Activated T-helper 2 cell treated with anti-CD3 and anti-CD28 coated beads, Interferon-gamma antibody, Interleukin-2, Interleukin-4, amounts not matched to agents 10 μg/mL and 5 μg/mL and 100 μg/mL, durations not matched to agents 14 hours and 24 hours and 36 hours (primary cell): ENCODE results near the gene YBEY. TPM values are rescaled to one million over a fixed set of nuclear protein-coding genes. Genes with fewer than 3 reads are reported as not detected.

ENCODE experiments used
- DNase-seq: peaks from one replicate; pipeline ENCODE4 v3.0.0; 2021; ENCODE audit warnings: low spot score
- H3K27ac Mint-ChIP-seq: one replicate; pipeline ENCODE4 v1.8.0; 2021; ENCODE audit warnings: mixed read lengths
- H3K27me3 Mint-ChIP-seq: one replicate; pipeline ENCODE4 v1.8.0; 2021; ENCODE audit warnings: low read depth, mixed read lengths
- H3K36me3 Mint-ChIP-seq: one replicate; pipeline ENCODE4 v1.8.0; 2021; ENCODE audit warnings: low read depth, mixed read lengths
- H3K4me1 Mint-ChIP-seq: one replicate; pipeline ENCODE4 v1.8.0; 2021; ENCODE audit warnings: low read depth, mixed read lengths
- H3K4me3 Mint-ChIP-seq: one replicate; pipeline ENCODE4 v1.8.0; 2021; ENCODE audit warnings: low read depth, mild to moderate bottlenecking, moderate library complexity, mixed read lengths
- H3K9me3 Mint-ChIP-seq: one replicate; pipeline ENCODE4 v1.8.0; 2021; ENCODE audit warnings: mixed read lengths
- intact Hi-C: fragments of 100-400 bp; cut with micrococcal nuclease; formaldehyde crosslinking; loops from one replicate; pipeline ENCODE4 v1.15.1; 2023
- total RNA-seq: library from RNA; stranded (reverse); gene quantifications from 2 replicates; pipeline ENCODE4 v1.2.3, GENCODE V29; 2022

The YBEY gene
- total RNA-seq, 1 donor from 2014 or later: 14.4 TPM

- Mint-ChIP-seq H3K36me3 (peaks cover 88% of the 10 kb centered on the region), H3K4me1 (peaks cover 26% of the 10 kb centered on the region), H3K27ac (peak overlapping the region; percentile 54), H3K27me3 (no peaks in the 10 kb centered on the region), H3K9me3 (no peaks in the 10 kb centered on the region), H3K4me3 (no peak overlapping the region)
- intact Hi-C loops: no loop called here
- DNase-seq: no peak
These were observed 35.9 kb upstream of the YBEY start for GRCh38 chr21:46250146-46250725.

- intact Hi-C loops: no loop called here
- H3K36me3 Mint-ChIP-seq: peaks cover 87% of the 10 kb centered on the region
These were observed 33.3 kb upstream of the YBEY start for GRCh38 chr21:46252840-46253239.

DNA sequence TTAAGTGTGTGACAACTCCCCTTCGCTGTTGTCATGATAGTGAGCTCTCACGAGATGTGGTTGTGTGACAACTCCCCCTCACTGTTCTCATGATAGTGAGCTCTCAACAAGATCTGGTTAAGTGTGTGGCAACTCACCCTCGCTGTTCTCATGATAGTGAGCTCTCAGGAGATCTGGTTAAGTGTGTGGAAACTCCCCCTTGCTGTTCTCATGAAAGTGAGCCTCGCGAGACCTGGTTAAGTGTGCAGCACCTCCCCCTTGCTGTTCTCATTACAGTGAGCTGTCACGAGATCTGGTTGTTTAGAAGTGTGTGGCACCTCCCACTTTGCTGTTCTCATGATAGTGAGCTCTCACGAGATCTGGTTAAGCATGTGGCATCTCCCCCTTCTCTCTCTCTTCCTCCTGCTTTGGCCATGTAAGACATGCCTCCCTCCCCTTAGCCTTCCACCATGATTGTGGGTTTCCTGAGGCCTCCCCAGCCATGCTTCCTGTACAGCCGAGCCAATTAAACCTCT, 32.5 kb upstream of the YBEY start:
- Mint-ChIP-seq H3K9me3 (no peaks in the 10 kb centered on the region), H3K27me3 (no peaks in the 10 kb centered on the region), H3K4me3 (peak overlapping the region; percentile 46), H3K27ac (peak overlapping the region; percentile 85), H3K4me1 (peaks cover 26% of the 10 kb centered on the region), H3K36me3 (peaks cover 85% of the 10 kb centered on the region)
- DNase-seq: peak; percentile 63
- intact Hi-C loops: no loop called here

More at GRCh38 chr21:46252840-46253239, 33.3 kb upstream of the YBEY start:
- no peak for DNase-seq
- no peak overlapping the region for H3K27ac Mint-ChIP-seq
- H3K4me3 Mint-ChIP-seq: no peak overlapping the region
- H3K9me3 Mint-ChIP-seq: no peaks in the 10 kb centered on the region
- peaks cover 26% of the 10 kb centered on the region for H3K4me1 Mint-ChIP-seq
- H3K27me3 Mint-ChIP-seq: no peaks in the 10 kb centered on the region

DNA sequence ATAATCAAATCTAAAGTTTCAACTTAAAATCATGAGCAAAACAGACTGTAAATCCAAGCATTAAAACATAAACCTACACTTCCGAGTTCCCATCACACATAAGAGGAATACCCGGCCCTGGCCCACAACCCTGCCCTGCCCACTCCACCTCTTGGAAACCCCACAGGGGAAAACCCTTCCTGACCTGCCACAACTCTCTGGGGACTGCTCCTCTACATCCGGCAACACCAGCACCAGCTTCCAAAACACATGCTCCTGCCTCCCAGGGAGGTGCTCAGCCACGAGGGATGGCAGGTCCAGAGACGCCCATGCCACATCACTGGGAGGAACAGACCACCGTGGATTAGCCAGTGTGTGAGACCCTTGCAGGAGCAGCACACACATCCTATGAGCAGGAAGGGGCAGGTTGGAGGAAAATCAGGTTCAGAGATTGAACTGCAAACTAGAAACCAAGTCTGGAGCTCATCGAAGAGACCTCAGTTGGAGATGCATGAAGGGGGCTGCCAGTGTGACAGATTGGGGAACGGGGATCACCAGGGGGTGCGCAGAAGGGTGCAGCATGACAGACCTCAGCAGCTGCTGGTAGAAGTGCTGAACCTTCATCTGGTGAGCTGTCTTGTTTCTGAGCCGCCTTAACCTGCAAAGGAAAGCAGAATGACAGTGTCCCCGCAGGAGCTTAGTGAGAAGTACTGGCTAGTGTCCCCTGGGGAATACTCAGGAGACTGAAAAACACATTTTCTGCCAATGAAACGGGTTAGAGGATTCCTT, 31.8 kb upstream of the YBEY start:
- no peaks in the 10 kb centered on the region for H3K9me3 Mint-ChIP-seq
- peak overlapping the region; percentile 18 for H3K4me3 Mint-ChIP-seq
- intact Hi-C loops: no loop called here
- H3K27me3 Mint-ChIP-seq: no peaks in the 10 kb centered on the region
- H3K36me3 Mint-ChIP-seq: peaks cover 86% of the 10 kb centered on the region
- no peak for DNase-seq
- H3K27ac Mint-ChIP-seq: peak overlapping the region; percentile 85
- H3K4me1 Mint-ChIP-seq: peaks cover 26% of the 10 kb centered on the region

DNA sequence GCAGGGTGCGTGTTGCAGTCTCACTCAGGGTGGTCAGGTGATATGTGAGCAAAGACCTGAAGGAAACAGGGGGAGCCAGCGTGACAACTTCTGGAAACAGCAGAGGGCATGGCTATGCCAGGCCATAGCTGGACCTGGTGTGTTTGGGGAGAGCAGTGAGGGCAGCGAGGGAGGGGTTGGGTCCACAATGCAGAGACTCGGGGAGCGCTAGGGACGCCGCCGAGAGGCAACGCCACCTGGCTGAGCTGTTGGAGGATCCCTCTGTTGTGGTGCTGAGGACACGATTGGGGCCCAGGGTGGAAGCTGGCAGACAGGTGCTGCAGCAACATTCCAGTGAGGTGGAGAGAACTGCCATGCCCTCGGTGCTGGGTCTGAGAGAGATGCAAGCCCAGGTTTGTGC, 31.0 kb upstream of the YBEY start:
- Mint-ChIP-seq H3K36me3 (peaks cover 78% of the 10 kb centered on the region), H3K27ac (peak overlapping the region; percentile 36), H3K9me3 (no peaks in the 10 kb centered on the region), H3K4me1 (peaks cover 22% of the 10 kb centered on the region), H3K27me3 (no peaks in the 10 kb centered on the region), H3K4me3 (no peak overlapping the region)
- no peak for DNase-seq
- intact Hi-C loops: no loop called here

DNA sequence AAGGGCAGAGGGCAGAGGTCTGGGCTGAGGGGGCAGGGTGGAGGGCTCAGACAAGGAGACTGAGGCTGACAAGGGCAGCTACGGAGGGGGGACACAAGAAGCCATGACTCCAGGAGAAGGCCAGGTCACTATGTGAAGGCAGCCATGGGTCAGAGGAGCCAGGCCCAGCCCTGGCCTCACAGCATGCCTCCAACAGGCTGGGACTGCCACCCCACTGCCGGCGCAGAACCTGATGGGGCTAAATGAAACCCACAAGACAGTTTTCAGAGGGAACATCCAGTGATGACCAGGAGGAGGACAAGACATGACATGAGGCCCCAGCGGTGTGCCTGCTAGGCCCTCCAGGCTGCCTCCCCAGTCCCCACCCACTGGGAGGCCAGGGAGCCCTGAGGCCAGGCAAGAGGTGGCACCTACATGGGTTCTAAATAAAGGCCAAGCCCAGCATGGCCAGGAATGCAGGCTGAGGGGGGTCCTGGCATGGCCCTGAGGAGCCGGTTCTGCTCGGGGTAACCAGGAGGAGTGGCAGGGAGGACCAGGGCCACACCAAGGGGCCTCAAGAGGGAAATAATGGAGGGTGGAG, 30.3 kb upstream of the YBEY start:
- Mint-ChIP-seq H3K36me3 (peaks cover 75% of the 10 kb centered on the region), H3K4me1 (peaks cover 15% of the 10 kb centered on the region), H3K4me3 (no peak overlapping the region)

DNA sequence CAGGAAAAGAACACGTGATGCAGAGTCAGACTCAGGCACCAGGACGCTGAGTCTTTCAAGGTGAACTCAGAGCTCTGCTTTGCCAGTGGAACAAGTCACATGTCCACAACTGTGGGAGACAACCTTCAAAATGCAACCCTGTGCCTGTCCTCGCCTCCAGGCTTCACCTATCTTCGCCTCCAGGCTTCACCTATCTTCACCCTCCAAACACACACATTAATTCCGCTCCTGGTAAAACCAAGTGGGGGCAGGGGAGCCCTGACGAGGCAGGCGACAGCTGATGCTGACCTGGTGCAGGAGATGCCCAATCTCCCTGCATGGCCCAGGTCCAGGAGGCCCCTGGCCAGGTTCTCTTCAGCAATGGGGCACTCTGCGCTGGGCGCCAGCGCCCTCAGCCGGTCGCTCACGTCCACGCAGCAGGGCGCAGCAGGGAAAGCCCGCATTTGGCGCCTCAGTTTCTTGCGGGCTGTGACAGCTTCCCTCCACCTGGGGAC, 29.6 kb upstream of the YBEY start:
- Mint-ChIP-seq H3K36me3 (peaks cover 75% of the 10 kb centered on the region), H3K9me3 (no peaks in the 10 kb centered on the region), H3K4me3 (no peak overlapping the region), H3K4me1 (peaks cover 15% of the 10 kb centered on the region), H3K27ac (no peak overlapping the region), H3K27me3 (no peaks in the 10 kb centered on the region)
- intact Hi-C loops: no loop called here
- DNase-seq: no peak

More for the DNA sequence above, 30.3 kb upstream of the YBEY start:
- H3K27me3 Mint-ChIP-seq: no peaks in the 10 kb centered on the region
- no peak overlapping the region for H3K27ac Mint-ChIP-seq
- DNase-seq: no peak
- no peaks in the 10 kb centered on the region for H3K9me3 Mint-ChIP-seq
- intact Hi-C loops: no loop called here

- no peaks in the 10 kb centered on the region for H3K27me3 Mint-ChIP-seq
These were observed 22.0 kb upstream of the YBEY start for GRCh38 chr21:46264046-46264689.

DNA sequence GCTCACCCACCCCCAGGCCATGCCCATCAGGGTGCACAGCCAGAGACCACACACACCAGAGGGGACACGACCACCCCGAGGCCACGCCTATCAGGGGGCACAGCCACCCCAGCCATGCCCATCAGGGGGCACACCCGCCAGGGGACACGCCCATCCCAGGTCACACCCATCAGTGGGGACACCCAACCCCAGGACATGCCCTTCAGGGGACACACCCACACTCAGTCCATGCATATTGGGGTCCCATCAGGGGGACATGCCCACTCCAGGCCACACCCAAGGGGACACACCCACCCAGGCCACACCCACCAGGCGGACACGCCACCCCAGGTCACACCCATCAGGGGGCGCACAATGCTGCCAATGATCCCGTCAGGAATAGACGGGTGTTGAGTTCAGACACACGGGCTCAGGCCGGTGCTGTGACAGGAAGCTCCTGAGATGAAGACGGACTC, 21.4 kb upstream of the YBEY start:
- Mint-ChIP-seq H3K36me3 (peaks cover 58% of the 10 kb centered on the region), H3K27me3 (no peaks in the 10 kb centered on the region)

More at GRCh38 chr21:46264046-46264689, 22.0 kb upstream of the YBEY start:
- Mint-ChIP-seq H3K9me3 (no peaks in the 10 kb centered on the region), H3K27ac (no peak overlapping the region), H3K4me1 (no peaks in the 10 kb centered on the region), H3K4me3 (no peak overlapping the region), H3K36me3 (peaks cover 57% of the 10 kb centered on the region)
- DNase-seq: no peak
- intact Hi-C loops: no loop called here

GRCh38 chr21:46265736-46266525, 20.2 kb upstream of the YBEY start:
- H3K4me1 Mint-ChIP-seq: no peaks in the 10 kb centered on the region
- no peaks in the 10 kb centered on the region for H3K9me3 Mint-ChIP-seq
- no peak overlapping the region for H3K27ac Mint-ChIP-seq
- DNase-seq: no peak
- intact Hi-C loops: no loop called here
- peaks cover 61% of the 10 kb centered on the region for H3K36me3 Mint-ChIP-seq
- H3K4me3 Mint-ChIP-seq: no peak overlapping the region
- no peaks in the 10 kb centered on the region for H3K27me3 Mint-ChIP-seq

More for the DNA sequence above, 21.4 kb upstream of the YBEY start:
- H3K4me1 Mint-ChIP-seq: no peaks in the 10 kb centered on the region
- no peak overlapping the region for H3K27ac Mint-ChIP-seq
- H3K4me3 Mint-ChIP-seq: no peak overlapping the region
- no peaks in the 10 kb centered on the region for H3K9me3 Mint-ChIP-seq
- intact Hi-C loops: no loop called here
- DNase-seq: no peak

DNA sequence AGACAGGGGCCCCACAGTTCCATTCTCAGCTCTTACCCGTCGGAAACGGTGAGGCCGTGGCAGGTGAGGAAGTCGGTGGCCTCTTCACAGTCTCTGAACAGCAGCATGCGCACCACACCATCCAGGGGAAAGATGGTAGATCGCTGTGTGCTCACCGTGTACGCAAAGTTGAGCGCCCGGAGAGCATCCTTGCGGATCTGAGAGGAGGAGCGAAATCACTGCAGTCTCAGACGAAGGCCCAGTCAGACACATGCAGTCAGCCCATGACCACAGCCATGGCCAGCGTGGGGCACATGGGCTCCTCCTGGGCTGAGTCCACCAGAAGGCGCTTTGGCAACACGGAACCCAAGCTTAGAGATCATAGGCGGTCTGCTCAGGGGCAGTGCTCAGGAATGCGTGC, 19.2 kb upstream of the YBEY start:
- H3K4me3 Mint-ChIP-seq: no peak overlapping the region
- no peaks in the 10 kb centered on the region for H3K27me3 Mint-ChIP-seq
- H3K9me3 Mint-ChIP-seq: no peaks in the 10 kb centered on the region
- no peak for DNase-seq
- intact Hi-C loops: no loop called here
- H3K36me3 Mint-ChIP-seq: peaks cover 58% of the 10 kb centered on the region
- H3K4me1 Mint-ChIP-seq: no peaks in the 10 kb centered on the region
- H3K27ac Mint-ChIP-seq: no peak overlapping the region

DNA sequence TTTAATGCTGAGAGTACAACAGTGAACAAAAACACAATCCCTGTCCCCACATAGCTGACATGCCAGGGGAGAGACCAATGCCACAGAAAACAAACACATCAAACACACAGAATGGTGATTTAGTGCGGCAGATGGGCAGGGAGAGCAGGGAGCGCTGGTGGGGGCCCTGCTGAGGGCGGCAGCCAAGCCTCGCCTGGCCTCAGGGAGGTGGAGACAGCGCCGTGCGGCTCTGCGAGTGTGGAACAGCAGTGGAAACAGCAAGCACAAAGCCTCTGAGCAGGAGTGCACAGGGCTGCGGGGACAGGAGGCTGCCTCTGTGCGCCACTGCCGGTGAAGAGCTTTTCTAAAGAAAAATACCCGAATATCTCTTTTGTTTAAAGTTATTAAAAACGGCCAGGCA, 17.8 kb upstream of the YBEY start:
- intact Hi-C loops: no loop called here
- H3K27me3 Mint-ChIP-seq: no peaks in the 10 kb centered on the region
- H3K4me1 Mint-ChIP-seq: no peaks in the 10 kb centered on the region
- H3K9me3 Mint-ChIP-seq: no peaks in the 10 kb centered on the region
- no peak overlapping the region for H3K4me3 Mint-ChIP-seq
- no peak for DNase-seq
- H3K27ac Mint-ChIP-seq: no peak overlapping the region
- H3K36me3 Mint-ChIP-seq: peaks cover 61% of the 10 kb centered on the region
